Activated gamma-delta T cell treated with Interleukin-2 at 50 U/mL for 16 hours (primary cell): Measurements from ENCODE around the gene TSN.

Experiments
- DNase-seq: peaks from one replicate; pipeline ENCODE4 v3.0.0-alpha.2; 2020

Gene TSN

DNA sequence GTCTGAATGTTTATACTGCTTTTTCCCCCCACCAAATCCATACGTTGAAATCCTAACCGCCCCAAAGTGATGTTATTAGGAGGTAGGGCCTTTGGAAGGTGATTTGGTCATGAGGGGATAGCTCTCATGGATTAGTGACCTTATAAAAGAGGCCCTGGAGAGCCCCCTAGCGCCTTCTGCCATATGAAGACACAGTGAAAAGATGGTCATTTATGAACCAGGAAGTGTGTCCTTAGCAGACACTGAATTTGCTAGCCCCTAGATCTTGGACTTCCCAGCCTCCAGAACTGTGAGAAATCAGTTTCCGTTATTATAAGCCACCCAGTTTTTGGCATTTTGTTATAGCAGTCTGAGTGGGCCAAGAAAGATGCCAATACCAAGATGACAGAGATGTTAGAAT is 7.2 kb upstream of the TSN start:
- no peak for DNase-seq

DNA sequence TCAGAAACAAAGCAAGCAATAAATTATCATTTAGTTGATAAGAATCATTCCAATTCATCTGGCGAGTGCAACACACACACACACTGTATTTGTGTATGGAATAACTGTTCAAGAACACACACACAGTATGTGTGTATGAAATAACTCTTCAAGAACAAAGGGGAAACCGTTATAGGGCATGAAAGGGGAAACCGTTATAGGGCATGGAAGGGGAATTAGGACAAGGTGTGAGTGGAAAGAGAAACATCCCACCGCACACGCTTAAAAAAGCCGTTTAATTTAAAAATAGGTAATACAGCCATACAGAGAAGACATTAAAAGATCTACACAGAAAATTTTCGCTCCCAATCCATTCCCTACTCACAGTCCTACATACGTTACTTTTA is 607 bp upstream of the TSN start:
- no peak for DNase-seq

GRCh38 chr2:121764681-121765228 is 9.3 kb downstream of the TSN start:
- DNase-seq: no peak

GRCh38 chr2:121766624-121767023 is 11.2 kb downstream of the TSN start:
- DNase-seq: no peak

GRCh38 chr2:121768143-121768755 is 12.8 kb downstream of the TSN start:
- no peak for DNase-seq

DNA sequence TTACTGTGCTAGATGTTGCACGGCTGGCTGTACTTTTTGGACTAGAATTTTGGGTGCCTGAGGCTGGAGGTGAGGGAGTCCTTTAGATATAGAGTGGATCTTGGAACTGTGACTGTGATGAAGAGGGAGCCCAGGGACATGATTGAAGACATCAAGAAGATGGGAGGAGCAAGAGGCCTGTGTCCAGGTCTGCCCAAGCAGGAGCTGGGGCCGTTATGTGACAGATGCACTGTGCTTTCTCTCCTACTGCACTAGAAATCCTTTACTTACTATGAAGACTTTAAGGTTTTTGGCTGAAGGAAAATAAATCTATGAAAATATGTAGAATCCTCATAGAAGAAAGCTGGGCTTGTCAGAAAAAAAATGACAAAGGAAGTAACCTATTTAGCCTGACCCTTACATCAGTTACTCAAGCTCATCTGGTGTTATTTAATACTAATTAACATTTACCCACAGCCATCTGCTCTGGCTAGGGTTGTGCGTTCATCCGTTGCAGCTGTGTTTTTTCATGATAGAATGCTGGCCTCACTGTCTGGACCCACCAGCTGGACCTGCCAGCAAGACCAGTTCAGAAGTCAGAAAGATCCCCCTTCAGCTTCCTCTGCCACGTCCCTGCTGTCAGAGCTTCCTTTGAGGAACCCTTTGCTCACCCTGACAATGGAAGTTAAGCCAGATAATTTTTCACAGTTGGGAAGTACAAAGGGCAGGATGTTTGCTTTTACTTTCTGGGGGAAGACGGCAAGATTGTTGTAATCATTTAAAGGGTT is 16.7 kb downstream of the TSN start:
- no peak for DNase-seq

DNA sequence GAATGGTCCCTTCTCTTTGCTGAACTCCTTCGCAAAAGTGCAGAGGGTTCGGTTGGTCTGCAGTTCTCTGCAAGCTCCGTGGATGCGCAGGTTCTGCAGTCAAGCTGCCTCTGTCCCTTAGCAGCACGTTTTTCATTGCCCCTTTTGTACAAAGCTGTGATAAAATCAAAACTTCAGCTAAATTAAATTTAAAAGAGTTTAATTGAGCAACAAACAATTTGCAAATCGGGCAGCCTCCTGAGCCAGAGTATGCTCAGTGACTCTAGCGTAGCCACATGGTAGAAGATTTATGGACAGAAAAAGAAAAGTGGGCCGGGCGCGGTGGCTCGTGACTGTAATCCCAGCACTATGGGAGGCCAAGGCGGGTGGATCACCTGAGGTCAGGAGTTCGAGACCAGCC is 18.8 kb downstream of the TSN start:
- DNase-seq: no peak

DNA sequence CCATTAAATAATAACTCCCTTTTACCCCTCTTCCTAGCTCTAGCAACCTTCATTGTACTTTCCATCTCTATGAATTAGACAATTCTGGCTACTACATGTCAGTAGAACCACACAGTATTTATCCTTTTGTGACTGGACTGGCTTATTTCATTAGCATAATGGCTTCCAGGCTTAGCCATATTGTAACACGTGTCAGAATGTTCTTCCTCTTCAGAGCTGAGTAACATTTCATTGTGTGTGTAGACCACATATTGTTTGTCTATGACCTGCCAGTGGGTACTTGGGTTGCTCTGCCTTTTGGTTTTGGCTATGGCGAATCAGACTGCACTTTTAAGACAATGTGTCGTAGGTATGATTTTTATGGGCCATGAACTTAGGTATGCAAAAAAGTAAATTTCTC is 20.9 kb downstream of the TSN start:
- DNase-seq: no peak

GRCh38 chr2:121776885-121777698 is 21.6 kb downstream of the TSN start:
- DNase-seq: no peak

- DNase-seq: no peak
Measured at GRCh38 chr2:121777699-121778058, 22.2 kb downstream of the TSN start.

- DNase-seq: no peak
Measured at GRCh38 chr2:121778741-121779487, 23.5 kb downstream of the TSN start.

DNA sequence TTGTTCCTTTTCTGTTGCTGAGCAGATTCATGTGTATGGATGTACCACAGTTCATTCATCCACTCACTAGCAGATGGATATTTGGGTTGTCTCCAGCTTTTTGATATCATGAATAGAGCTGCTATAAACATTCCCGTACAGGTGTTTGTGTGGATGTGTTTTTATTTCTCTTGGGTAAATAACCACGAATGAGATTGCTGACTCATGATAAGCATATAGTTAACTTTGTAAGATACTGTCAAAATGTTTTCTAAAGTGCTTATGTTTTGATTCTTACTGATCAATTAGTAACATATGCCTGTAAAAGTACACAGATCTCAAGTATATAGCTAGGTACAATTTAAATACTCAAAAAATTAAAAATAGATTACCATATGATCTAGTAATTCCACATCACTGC is 27.7 kb downstream of the TSN start:
- no peak for DNase-seq

GRCh38 chr2:121788685-121789084 is 33.2 kb downstream of the TSN start:
- no peak for DNase-seq

DNA sequence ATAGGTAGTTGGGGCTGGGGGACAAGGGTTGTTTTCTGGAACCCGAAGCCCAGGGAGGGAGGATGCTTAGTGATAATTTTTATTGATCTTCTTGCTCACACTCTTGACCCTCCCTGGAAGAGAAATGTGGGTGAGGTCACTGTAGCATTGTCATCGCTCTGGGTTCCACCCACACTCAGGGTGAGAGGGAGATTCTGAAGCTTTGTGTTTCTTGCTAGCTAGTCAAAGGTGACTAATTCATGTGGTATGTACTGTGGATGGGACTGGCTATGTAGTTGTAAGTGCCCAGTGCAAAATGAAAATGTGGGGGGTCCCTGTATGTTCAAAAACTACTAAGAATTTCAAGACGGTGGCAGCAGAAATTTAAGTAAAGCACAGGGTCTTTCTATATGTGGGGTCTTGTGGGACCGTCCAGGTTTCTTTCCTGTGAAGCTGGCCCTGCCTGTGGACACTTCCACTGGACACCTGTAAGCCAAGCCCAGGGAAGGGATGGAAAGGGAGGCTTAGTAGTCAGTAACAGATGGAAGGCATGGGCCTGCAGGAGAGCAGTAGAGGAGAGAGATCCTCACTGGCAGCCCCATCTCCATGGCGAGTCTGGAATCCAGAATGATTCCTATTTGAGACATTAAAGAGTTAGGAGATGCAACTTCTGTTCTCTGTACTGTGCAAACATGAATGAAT is 35.0 kb downstream of the TSN start:
- no peak for DNase-seq

DNA sequence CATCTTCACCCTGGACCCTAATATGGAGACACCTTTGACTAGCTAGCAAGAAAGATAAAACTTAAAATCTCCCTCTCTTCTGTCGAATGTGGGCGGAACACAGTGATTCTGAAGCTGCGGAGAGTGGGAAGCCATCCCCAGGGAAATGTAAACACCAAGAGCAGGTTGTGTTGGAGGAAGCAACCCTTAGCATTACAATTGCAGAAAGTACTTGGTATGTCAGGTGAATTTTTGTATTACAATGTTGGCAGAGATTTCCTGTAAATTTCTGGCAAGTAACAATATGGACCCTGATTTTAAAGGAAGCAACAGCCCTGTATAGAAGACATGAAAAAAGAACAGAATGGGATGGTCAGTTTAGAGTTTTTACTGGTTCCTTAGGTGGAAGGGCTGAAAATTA is 35.8 kb downstream of the TSN start:
- no peak for DNase-seq

GRCh38 chr2:121791801-121792221 is 36.4 kb downstream of the TSN start:
- DNase-seq: no peak

DNA sequence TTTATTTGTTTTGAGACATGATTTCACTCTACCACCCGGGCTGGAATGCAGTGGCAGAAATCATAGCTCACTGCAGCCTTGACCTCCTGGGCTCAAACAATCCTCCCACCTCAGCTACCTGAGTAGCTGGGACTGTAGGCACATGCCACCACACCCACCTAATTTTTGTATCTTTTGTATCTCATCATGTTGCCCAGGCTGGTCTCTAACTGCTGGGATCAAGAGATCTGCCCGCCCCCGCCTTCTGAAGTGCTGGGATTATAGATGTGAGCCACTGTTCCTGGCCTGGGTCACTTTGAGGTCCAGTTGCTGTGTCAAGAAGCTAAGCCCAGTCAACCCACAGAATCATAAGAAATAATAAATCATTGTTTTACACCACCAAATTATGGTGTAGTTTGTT is 38.4 kb downstream of the TSN start:
- no peak for DNase-seq

- no peak for DNase-seq
Measured at GRCh38 chr2:121794233-121794632, 38.8 kb downstream of the TSN start.

DNA sequence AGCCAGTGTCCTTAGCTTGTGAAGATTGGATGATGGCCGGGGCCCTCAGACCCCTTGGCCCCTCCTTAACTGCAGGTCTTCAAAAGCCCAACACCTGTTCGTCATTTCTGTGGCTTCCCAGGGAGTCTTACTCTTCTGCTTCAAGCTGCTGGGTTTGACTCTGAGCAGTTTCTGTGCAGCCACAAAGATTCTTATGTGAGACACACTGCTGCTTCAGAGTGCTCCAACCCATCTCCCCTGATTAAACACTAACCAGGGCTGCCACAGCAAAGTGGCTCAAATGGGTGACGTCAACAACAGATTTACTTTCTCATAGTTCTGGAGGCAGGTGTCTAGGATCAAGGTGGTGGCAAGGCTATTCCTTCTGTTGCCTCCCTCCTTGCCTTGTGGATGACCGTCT is 40.8 kb downstream of the TSN start:
- DNase-seq: no peak

GRCh38 chr2:121798617-121799016 is 43.2 kb downstream of the TSN start:
- no peak for DNase-seq

DNA sequence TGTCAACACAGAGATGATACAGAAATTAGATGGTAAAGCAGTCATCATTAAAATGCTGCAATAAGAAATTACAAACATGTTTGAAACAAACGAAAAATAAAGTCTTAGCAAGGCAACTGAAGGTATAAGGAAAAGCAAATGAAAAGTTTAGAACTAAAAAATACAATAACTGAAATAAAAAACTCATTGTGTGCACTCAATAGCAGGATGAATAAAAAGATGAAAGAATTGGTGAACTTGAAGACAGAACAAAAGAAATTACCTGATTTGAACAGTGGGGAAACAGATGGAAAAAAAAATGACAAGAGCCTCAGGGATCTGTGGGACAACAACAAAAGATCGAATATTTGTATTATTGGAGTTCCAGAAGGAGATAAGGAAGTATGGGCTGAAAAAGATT is 46.5 kb downstream of the TSN start:
- DNase-seq: no peak

GRCh38 chr2:121803503-121803902 is 48.1 kb downstream of the TSN start:
- DNase-seq: no peak

DNA sequence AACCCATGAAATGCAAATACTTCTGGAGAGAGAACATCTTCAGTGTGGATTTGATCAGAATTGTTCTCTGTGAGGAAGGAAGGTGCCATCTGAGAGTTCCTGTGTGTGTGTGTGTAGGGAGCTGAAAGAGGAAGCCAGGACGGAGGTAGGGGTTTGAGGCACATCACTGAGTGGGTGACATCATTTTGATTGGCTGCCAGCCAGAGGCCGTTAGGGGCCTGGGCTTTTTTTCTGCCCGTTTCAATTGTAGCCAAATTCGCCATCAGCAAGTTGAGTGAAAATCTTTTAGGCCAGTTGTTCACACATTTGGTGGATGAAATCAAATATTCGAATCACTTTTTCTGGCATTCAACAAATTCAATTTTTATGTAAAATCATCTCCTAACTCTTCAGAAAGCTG is 48.9 kb downstream of the TSN start:
- DNase-seq: no peak
